DLD1 (cell line): ENCODE results near the gene CXCL6.

Experiments used
- in situ Hi-C: cut with HindIII; loops from 2 replicates; pipeline ENCODE4 v1.10.0; 2017; ENCODE audit warnings: low sequenced_read_pairs

The CXCL6 gene

DNA sequence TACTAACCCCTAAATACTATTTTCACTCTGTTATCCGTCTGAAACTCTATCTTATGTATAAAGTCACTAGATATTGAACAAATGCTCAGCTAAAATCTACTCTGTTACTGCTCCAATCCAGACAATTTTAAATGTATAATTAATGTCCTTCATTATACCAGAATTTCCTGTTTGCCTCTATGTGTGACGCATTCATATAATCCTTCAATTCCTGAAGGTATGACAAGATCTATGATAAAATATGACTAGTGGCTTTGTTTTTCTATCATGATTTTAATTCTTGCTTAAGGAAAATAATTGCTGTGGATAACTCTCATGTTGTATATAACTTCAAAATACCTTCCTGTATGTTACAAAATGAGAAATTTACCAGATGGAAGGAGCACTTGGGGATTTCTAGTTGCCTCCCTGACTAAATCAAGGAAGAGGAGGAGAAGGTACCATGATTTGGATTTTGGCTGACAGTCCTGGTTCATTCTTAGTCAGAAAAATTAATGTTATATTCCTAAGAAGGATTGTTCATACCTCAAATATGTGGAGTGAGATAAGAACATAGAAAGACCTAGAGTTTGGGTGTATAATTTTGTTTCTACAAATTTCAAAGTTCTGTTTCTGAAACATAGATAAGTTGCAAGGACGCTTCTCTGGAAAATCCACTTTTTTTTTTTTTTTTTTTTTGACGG lies 4.9 kb downstream of the CXCL6 start:
- in situ Hi-C loops = no loop called here

DNA sequence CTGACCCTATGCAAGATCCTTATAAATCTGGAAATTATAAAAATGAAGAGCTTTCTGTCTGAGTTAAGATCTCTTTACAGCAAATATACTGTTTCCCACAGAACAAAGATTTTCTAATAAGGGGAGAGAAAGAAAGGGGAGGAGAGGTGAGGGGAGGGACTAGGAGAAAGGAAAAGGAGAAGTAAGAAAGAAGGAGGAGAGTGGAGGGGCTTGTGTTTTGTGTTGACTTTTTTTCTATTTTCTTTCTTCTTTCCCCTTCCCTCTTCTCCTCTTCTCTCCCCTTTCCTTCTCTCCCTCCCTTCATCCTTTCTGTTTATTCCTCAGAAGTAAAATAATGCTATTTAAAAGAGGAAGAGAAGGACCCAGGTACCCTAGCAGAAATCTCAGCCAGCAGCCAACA lies 6.2 kb downstream of the CXCL6 start:
- in situ Hi-C loops = no loop called here

DNA sequence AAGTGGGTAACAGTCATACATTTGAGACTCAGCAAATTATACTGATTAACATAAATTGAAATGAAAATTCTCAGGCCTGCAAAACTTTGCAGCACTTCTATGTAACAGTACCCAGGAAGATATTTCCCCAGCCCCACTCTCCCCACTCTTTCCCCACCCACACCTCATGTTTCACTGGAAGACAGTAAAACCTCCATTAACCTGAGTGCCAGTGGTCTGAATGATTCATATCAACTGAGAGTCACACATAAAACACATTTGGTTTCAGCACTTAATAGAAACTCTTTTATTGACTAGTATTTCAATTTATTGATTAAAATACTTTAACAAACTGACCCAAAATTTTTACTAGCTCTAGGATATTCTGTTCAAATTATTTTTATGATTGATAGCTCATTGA lies 6.9 kb downstream of the CXCL6 start:
- in situ Hi-C loops = no loop called here

DNA sequence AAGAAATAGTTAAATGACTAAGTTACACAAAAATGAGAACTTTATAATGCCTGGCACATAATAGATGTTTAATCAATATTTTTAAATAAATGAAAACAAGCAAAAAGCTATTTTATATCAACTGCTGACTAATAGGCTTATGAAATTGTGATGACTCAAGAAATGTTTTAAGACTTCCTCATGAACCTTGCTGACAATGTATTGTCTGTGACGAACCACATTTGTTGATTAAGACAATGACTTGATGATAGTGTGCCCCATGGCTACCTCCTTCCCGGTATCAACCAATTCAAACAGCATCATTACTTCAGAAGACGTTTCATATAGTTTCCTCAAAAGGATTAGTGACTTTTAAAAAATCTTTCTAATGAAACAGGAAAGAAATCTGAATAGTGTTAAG lies 7.9 kb downstream of the CXCL6 start:
- in situ Hi-C loops = no loop called here

DNA sequence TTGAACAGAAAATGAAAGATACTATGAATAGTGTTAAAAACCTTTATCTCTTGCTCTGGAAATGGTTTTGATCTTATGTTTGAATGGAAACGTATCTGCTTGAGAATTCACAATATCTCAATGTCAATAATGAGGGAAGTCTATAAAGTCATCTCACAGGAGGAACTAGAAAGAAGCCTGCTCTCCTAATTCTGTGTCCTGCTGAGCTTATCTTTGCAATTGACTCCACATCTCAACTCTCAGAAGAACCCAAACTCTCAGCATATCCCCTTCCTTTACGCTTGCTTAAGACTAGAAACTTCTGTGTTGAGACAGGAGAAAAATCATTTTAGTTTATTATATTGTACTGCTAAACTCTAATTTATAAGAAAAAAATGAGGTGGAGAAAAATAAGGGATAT lies 8.3 kb downstream of the CXCL6 start:
- in situ Hi-C loops = no loop called here

DNA sequence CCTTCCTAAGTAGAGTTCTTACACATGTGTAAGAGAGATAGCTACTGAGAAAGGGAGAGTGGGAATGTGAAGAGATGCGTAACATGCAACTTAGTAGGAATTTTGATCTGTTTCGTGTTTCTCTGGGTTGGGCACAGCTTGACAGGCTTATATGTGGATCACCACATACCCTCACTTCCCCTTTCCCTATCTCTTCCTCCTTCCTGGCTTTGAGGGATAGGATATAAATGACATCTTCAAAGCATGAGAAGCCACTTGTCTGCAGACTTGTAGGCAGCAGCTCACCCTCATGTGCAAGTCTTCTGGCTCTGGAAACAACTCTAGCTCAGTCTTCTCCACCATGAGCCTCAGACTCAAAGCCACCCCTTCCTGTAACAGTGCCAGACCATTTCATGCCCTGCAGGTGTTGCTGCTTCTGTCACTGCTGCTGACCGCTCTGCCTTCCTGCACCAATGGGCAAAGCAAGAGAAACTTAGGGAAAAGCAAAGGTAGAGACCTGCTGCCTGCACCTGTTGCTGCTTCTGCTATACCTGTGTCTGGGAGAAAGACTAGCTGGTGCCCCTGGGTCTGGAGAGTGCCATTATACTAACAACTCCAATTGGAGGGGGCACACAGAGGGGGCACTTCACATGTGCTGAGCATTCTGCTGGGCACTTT lies 11.2 kb downstream of the CXCL6 start:
- in situ Hi-C loops = no loop called here

DNA sequence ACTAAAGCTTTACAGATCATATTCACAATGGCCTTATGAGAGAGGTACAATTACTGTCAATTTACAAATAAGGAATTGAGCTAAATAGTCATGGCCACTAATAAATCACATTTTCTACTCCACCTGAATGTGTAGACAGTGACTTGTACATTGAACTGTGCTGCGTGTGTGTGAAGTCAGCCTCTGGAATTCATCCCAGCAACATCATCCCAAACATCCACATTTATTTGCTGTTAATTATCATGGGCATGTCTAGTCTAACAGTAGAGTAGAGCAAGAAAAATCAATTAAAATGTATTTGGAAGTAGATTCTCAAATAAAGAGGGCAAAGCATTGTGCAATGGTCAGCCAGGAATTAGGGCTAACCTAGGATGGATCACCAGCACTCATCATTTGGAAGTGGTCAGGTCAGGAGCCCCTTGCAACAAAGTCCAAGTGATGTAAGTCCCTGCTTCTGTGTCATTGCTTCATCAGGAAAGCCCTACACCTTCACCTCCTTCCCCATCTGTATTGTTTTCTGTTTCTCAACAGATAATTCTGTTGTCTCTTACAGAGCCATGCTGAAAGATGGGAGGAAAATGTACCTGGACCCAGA lies 11.8 kb downstream of the CXCL6 start:
- in situ Hi-C loops = no loop called here

DNA sequence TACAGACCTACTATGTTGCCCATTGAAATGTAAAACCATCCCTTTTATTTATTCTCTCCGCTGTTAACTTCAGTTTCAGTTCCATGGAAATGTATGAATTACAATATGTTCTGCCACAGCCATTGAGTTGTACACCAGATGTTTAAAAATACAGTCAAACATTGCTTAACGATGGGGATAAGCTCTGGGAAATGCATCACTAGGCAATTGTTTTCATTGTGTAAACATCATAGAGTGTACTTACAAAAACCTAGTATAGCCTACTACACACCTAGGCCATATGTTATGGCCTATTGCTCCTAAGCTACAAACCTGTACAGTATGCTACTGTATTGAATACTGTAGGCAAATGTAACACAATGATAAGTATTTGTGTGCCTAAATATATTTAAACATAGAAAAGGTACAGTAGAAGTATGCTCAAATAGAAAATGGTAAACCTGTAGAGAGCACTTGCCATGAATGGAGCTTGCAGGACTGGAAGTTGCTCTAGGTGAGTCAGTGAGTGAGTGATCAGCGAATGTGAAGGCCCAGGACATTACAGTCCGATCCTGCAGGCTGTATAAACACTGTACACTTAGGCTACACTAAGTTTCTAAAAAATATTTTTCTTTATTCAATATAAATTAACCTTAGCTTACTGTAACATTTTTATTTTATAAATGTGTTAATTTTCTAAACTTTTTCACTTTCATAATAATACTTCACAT lies 13.9 kb downstream of the CXCL6 start:
- in situ Hi-C loops = no loop called here

DNA sequence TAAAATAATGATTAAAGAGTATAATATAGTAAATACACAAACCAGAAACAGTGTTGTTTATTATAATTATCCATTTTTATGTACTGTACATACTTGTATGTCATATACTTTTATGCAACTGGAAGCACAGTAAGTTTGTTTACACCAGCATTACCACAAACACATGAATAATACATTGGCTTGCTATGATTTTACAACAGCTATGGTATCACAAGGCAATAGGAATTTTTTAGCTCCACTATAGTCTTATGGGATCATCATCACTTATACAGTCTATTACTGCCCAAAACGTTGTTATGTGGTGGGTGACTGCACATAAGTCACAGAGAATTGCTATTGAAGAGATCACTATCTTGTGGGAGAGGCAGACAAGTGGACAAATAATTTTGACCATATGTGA lies 14.8 kb downstream of the CXCL6 start:
- in situ Hi-C loops = no loop called here

- in situ Hi-C loops = no loop called here
Measured at GRCh38 chr4:73852771-73853170, 16.3 kb downstream of the CXCL6 start.

DNA sequence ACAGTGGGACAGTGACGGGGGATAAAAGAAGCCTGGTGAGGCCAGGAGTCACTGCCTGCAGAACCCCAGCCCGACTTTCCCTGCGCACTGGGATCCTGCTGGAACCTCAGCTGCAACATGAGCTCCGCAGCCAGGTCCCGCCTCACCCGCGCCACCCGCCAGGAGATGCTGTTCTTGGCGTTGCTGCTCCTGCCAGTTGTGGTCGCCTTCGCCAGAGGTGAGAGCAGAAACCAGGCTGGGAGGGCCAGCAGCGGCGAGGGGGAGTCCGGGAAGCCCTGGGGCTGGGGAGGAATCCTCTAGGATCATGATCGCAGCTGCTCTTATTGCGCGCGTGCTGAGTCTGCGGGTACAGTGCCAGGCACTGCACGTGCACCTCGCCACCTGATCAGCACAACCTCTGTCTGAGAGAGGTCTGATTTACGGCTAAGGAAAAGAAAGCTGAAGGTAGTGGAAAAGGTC lies 16.8 kb downstream of the CXCL6 start, which contains the start of gene PF4V1:
PF4V1 (plus strand) TSS at position 51 of the 459 bp plus-strand sequence; CDS start at position 118, 67 bp downstream.
- in situ Hi-C loops = no loop called here

- in situ Hi-C loops = no loop called here
Measured at GRCh38 chr4:73853718-73854473, 17.4 kb downstream of the CXCL6 start.

GRCh38 chr4:73855406-73855805 lies 18.9 kb downstream of the CXCL6 start:
- in situ Hi-C loops = no loop called here

DNA sequence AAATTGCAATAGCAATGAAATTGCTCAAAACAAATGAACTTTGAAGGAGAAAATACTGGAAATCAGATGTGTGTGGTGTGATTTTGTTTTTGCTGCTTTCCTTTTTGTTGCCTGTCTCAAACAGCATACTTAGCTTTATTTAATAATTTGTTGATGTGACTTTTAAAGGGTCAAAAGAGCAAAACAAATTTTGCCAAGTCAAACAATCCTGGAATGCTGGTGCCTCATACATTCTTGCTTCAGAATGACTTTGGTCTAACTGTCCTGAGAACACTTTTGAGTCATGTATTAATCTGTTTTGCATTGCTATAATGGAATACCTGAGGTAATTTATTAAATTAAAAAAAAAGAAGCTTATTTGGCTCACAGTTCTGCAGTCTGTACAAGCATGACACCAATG lies 20.0 kb downstream of the CXCL6 start:
- in situ Hi-C loops = no loop called here

DNA sequence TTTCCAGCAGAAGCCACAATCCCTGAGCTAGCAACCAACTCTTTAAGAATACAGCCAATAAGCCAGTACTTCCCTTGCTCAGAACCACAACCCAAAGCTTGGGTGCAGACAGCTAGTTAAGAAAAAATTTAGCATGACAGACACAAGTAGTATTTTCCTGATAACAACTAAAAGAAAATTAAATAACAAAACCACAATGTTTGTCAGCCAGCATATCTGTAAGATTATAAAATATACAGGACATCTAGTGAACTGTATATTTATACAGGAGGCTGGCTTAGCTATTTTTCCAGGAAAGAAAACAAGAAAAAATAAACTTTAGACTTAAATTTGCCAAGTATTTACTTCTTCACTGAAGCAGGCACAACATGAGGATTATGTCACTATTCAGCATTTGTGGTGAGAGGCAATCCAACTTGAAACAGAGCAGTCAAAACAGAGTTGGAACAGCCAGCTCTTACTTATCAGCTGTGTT lies 23.2 kb downstream of the CXCL6 start:
- in situ Hi-C loops = loop anchor here (10.0 kb wide), 1 partner anchor 195 kb away; no protein-coding TSS in a partner anchor

- in situ Hi-C loops = loop anchor here (10.0 kb wide), 1 partner anchor 195 kb away; no protein-coding TSS in a partner anchor
Measured at GRCh38 chr4:73860181-73860580, 23.7 kb downstream of the CXCL6 start.

GRCh38 chr4:73860917-73861316 lies 24.4 kb downstream of the CXCL6 start:
- in situ Hi-C loops = loop anchor here (10.0 kb wide), 1 partner anchor 196 kb away; no protein-coding TSS in a partner anchor

DNA sequence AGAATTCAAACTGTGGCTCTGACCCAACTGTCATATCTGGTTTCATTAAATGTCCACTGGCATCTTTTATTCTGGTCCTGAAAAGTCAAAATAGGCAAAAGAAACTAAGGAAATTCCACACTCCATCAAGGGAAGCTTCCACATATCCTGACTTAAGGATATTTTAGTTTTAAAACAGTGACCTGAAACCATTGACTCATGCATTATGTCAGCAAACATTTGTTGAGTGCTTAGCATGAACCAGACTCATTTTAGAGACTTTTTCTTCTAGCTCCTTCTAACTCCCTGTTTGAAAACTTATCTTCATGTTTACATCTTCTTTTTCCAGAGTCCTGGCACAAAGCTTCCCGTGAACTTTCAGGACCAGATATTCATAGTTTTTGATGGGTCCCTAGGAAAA lies 25.8 kb downstream of the CXCL6 start:
- in situ Hi-C loops = loop anchor here (10.0 kb wide), 1 partner anchor 198 kb away; no protein-coding TSS in a partner anchor

- in situ Hi-C loops = loop anchor here (10.0 kb wide), 1 partner anchor 200 kb away; no protein-coding TSS in a partner anchor
Measured at GRCh38 chr4:73864365-73864764, 27.9 kb downstream of the CXCL6 start.

DNA sequence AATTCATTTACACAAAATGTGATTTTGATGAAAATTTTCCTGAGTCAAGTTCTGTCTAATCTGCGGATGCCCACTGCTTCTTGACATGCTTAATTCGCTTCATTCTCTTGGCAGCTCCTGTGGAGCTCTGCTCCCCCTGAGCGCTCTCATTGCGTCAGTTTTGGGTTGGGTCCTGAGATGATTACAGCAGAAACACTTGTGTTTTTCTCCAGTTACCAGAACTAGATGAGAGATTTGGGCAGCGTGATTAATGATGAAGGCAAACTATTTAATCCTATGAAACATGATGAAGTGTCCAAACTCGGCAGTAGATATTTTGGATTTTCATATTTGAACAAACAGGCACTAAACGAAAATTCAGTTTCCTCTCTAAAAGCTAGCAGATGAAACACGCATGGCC lies 28.5 kb downstream of the CXCL6 start:
- in situ Hi-C loops = loop anchor here (10.0 kb wide), 1 partner anchor 200 kb away; no protein-coding TSS in a partner anchor
